Right atrium auricular region (tissue), 2 donors: ENCODE results near the gene SMYD3. TPM values are rescaled to one million over a fixed set of nuclear protein-coding genes. Genes with fewer than 3 reads are reported as not detected.

Source experiments
- DNase-seq: peaks from one replicate; pipeline ENCODE4 v3.0.0-alpha.2; 2019; ENCODE audit warnings: low spot score
- H3K27ac ChIP-seq, 2 donors: fragments of 200-600 bp; sonication (generic); 1 replicate in 1 of 2; 2 replicates in 1 of 2; pipeline ENCODE4 v1.5.1; 2016 to 2019
- H3K27me3 ChIP-seq, 2 donors: fragments of 200-600 bp; sonication (generic); one replicate each; pipeline versions ENCODE4 v1.5.1 to v1.6.0; 2017 to 2019
- H3K36me3 ChIP-seq: fragments of 200-600 bp; sonication (generic); one replicate; pipeline ENCODE4 v1.5.1; 2016
- H3K4me1 ChIP-seq, 2 donors: fragments of 200-600 bp; sonication (generic); one replicate each; pipeline versions ENCODE4 v1.5.1 to v1.6.0; 2017 to 2019
- H3K4me3 ChIP-seq, 2 donors: fragments of 200-600 bp; sonication (generic); 1 replicate in 1 of 2; 2 replicates in 1 of 2; pipeline ENCODE4 v1.5.1; 2017 to 2019; ENCODE audit warnings: mild to moderate bottlenecking in 1 of 2, moderate library complexity in 1 of 2
- H3K9me3 ChIP-seq, 2 donors: fragments of 200-600 bp; sonication (generic); one replicate each; pipeline ENCODE4 v1.5.1; 2019
- total RNA-seq, 2 donors: library from RNA; depleted of rRNA; stranded (reverse); fragments of >200 nt; gene quantifications; one replicate each; pipeline ENCODE4 v1.1.0, GENCODE V29; 2016
- TF ChIP-seq, protein P1 (sequence below), 2 donors: fragments of 200-600 bp; sonication (generic); IDR thresholded peaks; one replicate each; pipeline ENCODE4 v1.5.1; 2019; ENCODE audit warnings: antibody characterized with exemption in 2 of 2

SMYD3 gene
- total RNA-seq, 2 donors from 2014 or later = 7.9 to 8.5 TPM

DNA sequence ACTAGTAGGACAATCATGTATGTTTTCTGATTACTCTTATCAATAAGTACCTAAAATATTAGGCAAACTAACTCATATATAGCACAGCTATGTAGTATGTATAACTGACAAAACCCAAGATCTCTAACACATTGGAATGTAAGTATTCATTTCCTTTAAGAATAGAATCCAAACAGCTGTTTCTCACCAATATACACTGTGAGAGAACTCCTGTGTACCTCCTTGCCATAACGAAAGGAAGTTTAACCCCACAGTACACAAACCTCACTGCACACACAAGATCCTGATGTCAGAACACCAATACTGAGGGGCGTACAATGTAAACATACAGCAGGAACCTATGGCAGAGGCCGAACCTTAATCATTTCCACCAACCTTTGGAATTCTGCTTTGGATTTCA lies 113.0 kb downstream of the SMYD3 start:
- DNase-seq = no peak
- TF ChIP-seq, protein P1, sequence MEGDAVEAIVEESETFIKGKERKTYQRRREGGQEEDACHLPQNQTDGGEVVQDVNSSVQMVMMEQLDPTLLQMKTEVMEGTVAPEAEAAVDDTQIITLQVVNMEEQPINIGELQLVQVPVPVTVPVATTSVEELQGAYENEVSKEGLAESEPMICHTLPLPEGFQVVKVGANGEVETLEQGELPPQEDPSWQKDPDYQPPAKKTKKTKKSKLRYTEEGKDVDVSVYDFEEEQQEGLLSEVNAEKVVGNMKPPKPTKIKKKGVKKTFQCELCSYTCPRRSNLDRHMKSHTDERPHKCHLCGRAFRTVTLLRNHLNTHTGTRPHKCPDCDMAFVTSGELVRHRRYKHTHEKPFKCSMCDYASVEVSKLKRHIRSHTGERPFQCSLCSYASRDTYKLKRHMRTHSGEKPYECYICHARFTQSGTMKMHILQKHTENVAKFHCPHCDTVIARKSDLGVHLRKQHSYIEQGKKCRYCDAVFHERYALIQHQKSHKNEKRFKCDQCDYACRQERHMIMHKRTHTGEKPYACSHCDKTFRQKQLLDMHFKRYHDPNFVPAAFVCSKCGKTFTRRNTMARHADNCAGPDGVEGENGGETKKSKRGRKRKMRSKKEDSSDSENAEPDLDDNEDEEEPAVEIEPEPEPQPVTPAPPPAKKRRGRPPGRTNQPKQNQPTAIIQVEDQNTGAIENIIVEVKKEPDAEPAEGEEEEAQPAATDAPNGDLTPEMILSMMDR (IDR thresholded peaks at IDR 0.05) = no peak
- no peak overlapping the region for H3K4me3 ChIP-seq
- H3K36me3 ChIP-seq = no peaks in the 10 kb centered on the region
- no peaks in the 10 kb centered on the region for H3K4me1 ChIP-seq
- H3K9me3 ChIP-seq = peaks cover 0 to 10% of the 10 kb centered on the region in 2 donors
- H3K27me3 ChIP-seq = no peaks in the 10 kb centered on the region
- no peak overlapping the region for H3K27ac ChIP-seq

DNA sequence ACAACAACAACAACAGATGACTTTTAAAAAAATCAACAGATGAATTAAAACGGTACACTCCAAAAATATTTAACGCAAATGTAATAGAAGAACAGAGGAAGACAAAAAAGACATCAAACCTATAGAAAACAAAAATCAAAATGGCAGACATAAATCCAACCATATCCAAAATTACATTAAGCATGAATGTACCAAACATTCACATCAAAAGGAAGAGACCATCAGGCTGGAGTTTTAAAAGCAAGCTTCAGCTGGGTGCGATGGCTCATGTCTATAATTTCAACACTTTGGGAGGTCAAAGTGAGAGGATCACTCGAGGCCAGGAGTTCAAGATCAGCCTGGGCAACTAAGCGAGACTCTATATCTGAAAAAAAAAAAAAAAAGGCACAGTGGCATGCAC lies 116.2 kb downstream of the SMYD3 start:
- no peak overlapping the region for H3K27ac ChIP-seq
- DNase-seq = no peak
- no peaks in the 10 kb centered on the region for H3K27me3 ChIP-seq
- TF ChIP-seq, protein P1 (IDR thresholded peaks at IDR 0.05) = no peak
- no peak overlapping the region for H3K4me3 ChIP-seq
- no peaks in the 10 kb centered on the region for H3K4me1 ChIP-seq
- H3K9me3 ChIP-seq = peaks cover 0 to 10% of the 10 kb centered on the region in 2 donors
- H3K36me3 ChIP-seq = no peaks in the 10 kb centered on the region

DNA sequence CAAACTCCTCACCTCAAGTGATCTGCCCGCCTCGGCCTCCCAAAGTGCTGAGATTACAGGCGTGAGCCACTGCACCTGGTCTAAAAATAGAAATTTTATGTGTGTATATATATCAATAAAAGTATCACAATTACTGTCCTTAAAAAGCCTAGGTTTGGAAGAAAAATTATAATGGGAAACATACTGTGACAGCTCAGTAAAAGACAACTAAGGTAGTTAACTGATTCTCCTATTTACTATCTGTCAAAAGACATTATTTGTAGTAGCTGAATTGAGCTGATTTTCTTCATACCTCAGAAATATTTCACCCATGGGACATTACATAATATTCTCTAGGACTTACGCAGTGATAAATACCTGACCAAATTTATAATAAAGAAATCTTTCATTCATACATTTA lies 122.5 kb downstream of the SMYD3 start:
- H3K27ac ChIP-seq = no peak overlapping the region
- no peaks in the 10 kb centered on the region for H3K27me3 ChIP-seq
- TF ChIP-seq, protein P1 (IDR thresholded peaks at IDR 0.05) = no peak
- no peaks in the 10 kb centered on the region for H3K9me3 ChIP-seq
- no peaks in the 10 kb centered on the region for H3K36me3 ChIP-seq
- H3K4me1 ChIP-seq = no peaks in the 10 kb centered on the region
- DNase-seq = no peak
- no peak overlapping the region for H3K4me3 ChIP-seq

DNA sequence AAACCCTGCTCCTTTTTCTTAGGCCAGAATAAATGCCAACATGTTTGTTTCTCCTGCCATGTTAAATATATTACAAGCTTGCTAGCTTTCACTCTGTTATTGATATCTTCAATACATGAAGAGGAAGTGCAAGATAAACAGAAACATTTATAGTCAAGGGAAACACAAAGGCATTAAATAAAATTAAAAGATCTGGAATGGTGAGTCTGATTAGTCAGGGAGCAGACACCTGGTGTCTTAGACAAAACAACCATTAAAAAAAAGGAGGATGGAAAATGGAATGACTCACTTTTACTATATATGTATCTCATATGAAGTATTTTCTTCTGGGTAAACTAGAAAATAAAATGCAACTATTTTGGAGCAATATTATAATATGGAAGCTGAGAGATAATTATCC lies 123.3 kb downstream of the SMYD3 start:
- Histone ChIP-seq H3K27ac (no peak overlapping the region), H3K9me3 (no peaks in the 10 kb centered on the region), H3K27me3 (no peaks in the 10 kb centered on the region), H3K4me1 (no peaks in the 10 kb centered on the region), H3K4me3 (no peak overlapping the region), H3K36me3 (no peaks in the 10 kb centered on the region)
- TF ChIP-seq, protein P1 (IDR thresholded peaks at IDR 0.05) = no peak
- DNase-seq = no peak

DNA sequence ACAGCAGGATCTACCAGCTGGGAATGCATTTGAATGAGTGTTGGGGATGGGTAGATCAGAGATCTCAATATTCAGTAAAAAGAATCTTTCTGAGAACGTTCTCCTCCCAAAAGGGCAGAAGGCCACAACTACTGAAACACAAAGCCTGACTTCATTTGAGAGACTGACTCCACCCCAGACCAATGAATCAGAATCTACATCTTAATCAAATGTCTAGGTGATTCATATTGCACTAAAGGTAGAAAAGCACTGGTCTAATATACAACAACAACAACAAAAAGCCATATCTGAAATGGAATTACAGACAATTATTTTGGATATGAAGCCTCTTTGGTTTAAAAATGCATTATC lies 123.9 kb downstream of the SMYD3 start:
- H3K36me3 ChIP-seq = no peaks in the 10 kb centered on the region
- DNase-seq = no peak
- H3K4me1 ChIP-seq = no peaks in the 10 kb centered on the region
- TF ChIP-seq, protein P1 (IDR thresholded peaks at IDR 0.05) = no peak
- H3K27me3 ChIP-seq = no peaks in the 10 kb centered on the region
- no peak overlapping the region for H3K4me3 ChIP-seq
- H3K9me3 ChIP-seq = no peaks in the 10 kb centered on the region
- H3K27ac ChIP-seq = no peak overlapping the region

DNA sequence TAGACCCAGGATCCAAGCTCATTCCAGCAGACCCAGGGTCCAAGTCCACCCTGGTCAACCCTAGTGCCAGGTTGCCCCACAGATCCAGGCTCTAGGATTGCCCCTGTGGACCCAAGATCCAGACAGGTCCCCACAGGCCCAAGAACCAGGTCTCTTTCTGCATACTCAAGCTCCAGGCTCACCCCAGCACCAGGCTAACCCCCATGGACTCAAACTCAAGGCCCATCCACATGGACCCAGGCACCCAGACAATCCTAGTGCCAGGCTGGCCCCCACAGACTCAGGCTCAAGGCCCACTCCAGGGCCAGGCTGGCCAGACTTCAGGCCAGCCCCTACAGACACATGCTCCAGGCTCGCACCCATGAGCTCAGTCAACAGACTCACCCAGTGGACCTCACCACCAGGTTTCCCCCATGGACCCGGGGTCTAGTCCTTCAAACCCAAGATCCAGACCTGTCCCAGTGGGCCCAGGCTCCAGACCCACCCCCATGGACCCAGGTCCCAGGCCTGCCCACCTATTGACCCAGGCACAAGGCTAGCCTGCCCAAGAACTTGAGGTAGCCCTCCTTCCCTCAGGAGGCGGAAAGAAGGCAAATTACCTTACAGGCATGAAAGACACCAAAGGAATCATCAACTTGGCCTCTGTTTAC lies 124.4 kb downstream of the SMYD3 start:
- Histone ChIP-seq H3K36me3 (no peaks in the 10 kb centered on the region), H3K27me3 (no peaks in the 10 kb centered on the region), H3K9me3 (no peaks in the 10 kb centered on the region), H3K4me3 (no peak overlapping the region), H3K4me1 (no peaks in the 10 kb centered on the region), H3K27ac (no peak overlapping the region)
- no peak for DNase-seq
- TF ChIP-seq, protein P1 (IDR thresholded peaks at IDR 0.05) = no peak
